Measurements from ENCODE around the gene PTPRA. TPM values are rescaled to one million over a fixed set of nuclear protein-coding genes. Genes with fewer than 3 reads are reported as not detected.
"Not testable (repeated sequence)": the region's sequence is repeated elsewhere in the genome, so short reads cannot be mapped to it uniquely, and the experiment has no call there.

Gene PTPRA
- total RNA-seq, 1 donor from 2014 or later = 26.5 TPM

- intact Hi-C loops (cut with micrococcal nuclease) = no loop called here
- ATAC-seq = peak; percentile 89
These were observed 5.9 kb downstream of the PTPRA start for GRCh38 chr20:2879146-2879545.

GRCh38 chr20:2880650-2881049 lies 7.4 kb downstream of the PTPRA start:
- DNase-seq = no peak
- intact Hi-C loops (cut with micrococcal nuclease) = no loop called here
- ATAC-seq = no peak

More at GRCh38 chr20:2879146-2879545, 5.9 kb downstream of the PTPRA start:
- no peak for DNase-seq

- intact Hi-C loops (cut with micrococcal nuclease) = no loop called here
- no peak for DNase-seq
These were observed 10.7 kb downstream of the PTPRA start for GRCh38 chr20:2883726-2884637.

DNA sequence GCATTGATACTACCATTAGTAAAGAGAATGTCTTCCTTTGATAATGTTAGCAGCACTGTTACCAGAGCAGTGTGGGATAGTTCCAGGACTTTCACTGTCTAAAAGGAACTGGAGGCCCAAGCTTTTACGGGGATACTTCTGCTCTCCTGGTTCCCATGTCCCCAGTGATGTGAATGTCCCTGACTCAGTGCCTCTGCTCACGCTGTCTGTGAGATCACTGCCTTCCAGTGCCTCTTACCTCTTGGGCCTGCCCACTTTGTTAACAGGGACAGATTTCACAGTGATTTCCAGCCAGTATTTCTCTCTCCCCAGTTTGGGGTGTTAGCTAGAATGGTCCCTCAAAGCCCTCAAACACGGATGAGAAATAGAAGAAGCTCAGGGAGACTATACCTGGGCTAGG lies 14.4 kb downstream of the PTPRA start:
- no peak for DNase-seq
- ATAC-seq = no peak
- intact Hi-C loops (cut with micrococcal nuclease) = no loop called here

More at GRCh38 chr20:2883726-2884637, 10.7 kb downstream of the PTPRA start:
- no peak for ATAC-seq

DNA sequence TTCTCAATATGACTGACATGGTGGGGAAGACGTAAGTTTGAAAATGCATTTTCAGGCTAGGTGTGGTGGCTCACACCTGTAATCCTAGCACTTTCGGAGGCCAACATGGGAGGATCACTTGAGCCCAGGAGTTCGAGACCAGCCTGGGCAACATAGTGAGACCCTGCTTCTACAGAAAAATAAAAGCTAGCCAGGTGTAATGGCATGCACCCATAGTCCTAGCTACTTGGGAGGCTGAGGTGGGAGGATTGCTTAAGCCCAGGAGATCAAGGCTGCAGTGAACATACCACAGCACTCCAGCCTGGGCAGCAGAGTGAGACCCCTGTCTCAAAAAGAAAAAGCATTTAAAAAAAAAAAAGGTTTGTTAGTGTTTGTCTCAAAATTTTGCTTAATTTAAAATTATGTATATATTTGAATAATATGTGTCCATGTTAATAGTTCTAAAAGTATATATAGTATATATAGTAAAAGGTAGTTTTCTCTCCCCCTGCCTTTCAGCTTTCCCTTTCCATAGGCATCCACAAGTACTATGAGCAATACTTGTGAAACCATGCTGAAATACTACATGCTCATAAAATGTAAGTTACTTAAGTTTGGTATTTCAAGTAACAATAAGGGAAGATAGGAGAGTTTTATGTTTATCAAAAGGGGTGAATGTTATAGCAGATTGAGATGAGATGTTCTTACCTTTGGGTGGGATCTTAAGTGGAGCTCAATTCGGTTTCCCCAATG lies 15.1 kb downstream of the PTPRA start:
- intact Hi-C loops (cut with micrococcal nuclease) = no loop called here
- DNase-seq (no peak), ATAC-seq (no peak)

DNA sequence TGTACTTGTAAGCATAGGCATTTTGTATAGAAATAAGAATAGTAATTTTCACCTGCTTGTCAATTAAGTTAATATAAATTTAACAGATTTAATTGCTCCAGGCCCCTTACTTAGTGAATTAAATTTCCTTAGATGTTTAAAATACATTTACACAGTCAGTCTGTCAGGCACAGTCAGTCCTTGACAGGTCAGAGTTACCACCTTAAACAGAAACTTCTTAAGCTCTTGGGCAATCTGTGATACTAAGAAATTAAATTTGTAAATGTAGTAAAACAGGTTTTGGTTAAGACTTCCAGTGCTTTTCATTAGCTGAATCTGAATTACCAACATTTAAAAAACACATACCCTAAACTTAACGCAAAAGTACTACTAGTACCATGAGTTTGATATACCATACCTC lies 15.9 kb downstream of the PTPRA start:
- ATAC-seq = no peak
- intact Hi-C loops (cut with micrococcal nuclease) = no loop called here
- no peak for DNase-seq

- intact Hi-C loops (cut with micrococcal nuclease) = no loop called here
- DNase-seq = no peak
- no peak for ATAC-seq
These were observed 16.5 kb downstream of the PTPRA start for GRCh38 chr20:2889797-2890196.

DNA sequence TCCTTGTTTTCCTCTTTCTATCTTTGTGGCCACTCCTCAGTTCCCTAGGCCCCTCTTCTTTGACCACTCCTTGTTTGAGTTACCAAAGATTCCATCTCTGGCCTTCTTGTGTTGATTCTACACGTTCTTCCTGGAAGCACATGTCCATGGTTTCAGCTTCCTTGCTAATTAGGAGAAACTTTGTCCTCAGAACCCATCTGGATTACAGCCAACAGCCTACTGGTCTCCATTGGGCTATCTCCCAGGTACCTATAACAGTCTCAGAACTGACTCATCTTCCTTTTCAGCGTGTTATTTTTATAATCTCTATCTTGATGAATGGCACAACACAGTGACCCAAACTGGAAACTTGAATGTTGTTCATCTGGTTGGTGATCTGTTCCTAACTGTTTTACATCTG lies 17.5 kb downstream of the PTPRA start:
- DNase-seq (no peak), ATAC-seq (no peak)
- intact Hi-C loops (cut with micrococcal nuclease) = no loop called here

DNA sequence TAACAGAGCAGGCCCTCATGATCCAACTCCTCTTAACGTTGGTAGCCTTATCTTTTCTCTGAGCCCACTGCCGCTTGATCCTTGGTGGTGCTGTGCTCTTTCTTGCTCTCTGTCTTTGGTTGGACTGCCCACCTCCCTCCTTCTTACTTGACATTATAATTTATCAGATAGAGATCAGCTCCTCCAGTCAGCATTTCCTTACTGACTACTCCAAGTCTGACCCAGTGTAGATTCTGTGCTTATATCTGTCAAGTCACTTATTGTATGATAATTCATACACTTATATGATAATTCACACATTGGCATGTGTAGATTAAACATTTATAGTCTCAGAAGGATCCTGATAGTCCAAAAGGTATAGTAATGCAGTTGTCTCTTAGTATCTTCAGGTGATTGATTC lies 18.1 kb downstream of the PTPRA start:
- intact Hi-C loops (cut with micrococcal nuclease) = no loop called here
- ATAC-seq (no peak), DNase-seq (no peak)

DNA sequence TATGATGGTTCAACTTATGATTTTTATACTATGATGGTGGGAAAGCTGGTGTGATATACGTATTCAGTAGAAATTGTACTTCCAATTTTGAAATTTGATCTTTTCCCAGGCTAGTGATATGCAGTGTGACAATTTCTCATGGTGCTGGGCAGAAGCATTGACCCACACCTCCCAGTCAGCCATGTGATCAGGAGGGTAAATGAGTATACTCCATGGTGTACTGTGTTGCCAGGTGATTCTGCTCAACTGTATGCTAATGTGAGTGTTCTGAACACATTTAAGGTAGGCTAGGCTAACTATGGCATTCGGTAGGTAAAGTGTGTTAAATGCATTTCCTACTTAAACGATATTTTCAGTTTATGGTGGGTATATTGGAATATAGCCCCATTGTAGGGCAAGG lies 19.1 kb downstream of the PTPRA start:
- peak; percentile 29 for ATAC-seq
- intact Hi-C loops (cut with micrococcal nuclease) = no loop called here
- DNase-seq = no peak

DNA sequence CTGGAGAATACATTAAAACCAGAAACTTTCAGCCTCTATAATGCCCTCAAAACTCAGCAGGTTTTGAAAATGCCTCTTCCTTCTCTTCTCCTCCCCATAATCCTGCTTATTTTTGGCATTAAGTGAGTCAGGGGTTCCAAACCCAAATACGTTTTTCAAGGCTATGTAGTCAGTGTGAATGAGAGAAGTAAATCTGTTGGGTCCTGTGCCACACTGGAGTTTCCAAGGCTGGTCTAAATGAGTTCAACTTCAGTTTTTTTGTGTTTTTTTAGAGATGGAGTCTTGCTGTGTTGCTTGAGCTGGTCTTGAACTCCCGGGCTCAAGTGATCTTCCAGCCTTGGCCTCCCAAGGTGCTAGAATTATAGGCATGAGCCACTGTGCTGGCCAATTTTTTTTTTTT lies 20.9 kb downstream of the PTPRA start:
- intact Hi-C loops (cut with micrococcal nuclease) = no loop called here
- ATAC-seq (no peak), DNase-seq (no peak)

GRCh38 chr20:2895154-2895553 lies 21.9 kb downstream of the PTPRA start:
- ATAC-seq; intact Hi-C loops (cut with micrococcal nuclease): not testable (repeated sequence)

GRCh38 chr20:2899243-2899642 lies 26.0 kb downstream of the PTPRA start:
- DNase-seq (no peak), ATAC-seq (no peak)
- intact Hi-C loops (cut with micrococcal nuclease) = no loop called here

More at GRCh38 chr20:2895154-2895553, 21.9 kb downstream of the PTPRA start:
- not testable (repeated sequence) for DNase-seq

- intact Hi-C loops (cut with micrococcal nuclease) = no loop called here
- ATAC-seq (peak; percentile 23), DNase-seq (no peak)
These were observed 27.7 kb downstream of the PTPRA start for GRCh38 chr20:2900845-2901592.

DNA sequence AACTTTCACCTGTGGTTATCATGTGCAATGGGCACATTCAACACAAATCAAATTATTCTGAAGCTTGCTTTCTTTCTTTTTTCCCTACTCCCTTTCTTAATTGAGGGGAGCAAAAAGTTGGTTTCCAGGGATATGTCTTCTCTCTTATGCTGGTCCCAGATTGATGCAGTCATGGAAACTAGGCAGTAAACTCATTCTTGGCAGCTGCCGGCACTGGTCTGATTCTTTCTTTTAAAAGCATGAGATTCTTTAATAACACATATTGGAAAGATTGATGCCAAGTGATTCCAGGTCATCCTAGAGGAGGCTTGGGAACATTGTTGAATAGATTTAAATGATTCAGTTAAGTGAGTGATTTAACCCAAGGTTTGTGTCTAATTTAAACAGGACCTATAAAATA lies 29.0 kb downstream of the PTPRA start:
- intact Hi-C loops (cut with micrococcal nuclease) = no loop called here
- no peak for ATAC-seq
- DNase-seq = no peak

DNA sequence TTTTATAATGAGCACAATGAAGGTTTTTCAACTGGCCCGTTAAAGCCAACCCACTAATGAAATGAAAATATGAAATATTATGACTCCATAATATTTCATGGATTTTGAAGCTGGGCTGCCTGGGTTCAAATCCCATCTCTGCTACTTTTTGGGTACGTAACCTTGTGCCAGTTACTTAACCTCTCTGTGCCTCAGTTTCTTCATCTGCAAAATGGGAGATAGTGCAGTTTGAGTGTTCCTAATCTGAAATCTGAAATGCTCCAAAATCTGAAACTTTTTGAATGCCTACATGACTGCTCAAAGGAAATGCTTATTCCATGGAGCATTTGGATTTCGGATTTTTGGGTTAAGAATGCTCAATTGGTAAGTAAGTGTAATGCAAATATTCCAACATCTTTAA lies 29.5 kb downstream of the PTPRA start:
- intact Hi-C loops (cut with micrococcal nuclease) = no loop called here
- ATAC-seq (no peak), DNase-seq (no peak)

GRCh38 chr20:2903686-2904085 lies 30.4 kb downstream of the PTPRA start:
- intact Hi-C loops (cut with micrococcal nuclease) = no loop called here

GRCh38 chr20:2907519-2907918 lies 34.2 kb downstream of the PTPRA start:
- intact Hi-C loops (cut with micrococcal nuclease) = no loop called here
- no peak for ATAC-seq
- DNase-seq = no peak

More at GRCh38 chr20:2903686-2904085, 30.4 kb downstream of the PTPRA start:
- DNase-seq (no peak), ATAC-seq (no peak)

DNA sequence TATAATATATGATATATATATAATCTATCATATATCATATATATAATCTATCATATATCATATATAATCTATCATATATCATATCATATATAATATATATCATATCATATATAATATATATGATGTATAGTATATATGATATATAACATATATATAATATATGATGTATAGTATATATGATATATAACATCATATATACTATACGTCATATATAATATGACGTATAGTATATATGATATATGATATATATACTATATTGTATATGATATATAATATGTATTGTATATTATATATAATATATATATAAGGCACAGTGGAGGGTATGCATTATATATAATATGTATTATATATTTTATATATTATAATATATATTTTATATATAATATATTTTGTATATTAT lies 36.7 kb downstream of the PTPRA start:
- intact Hi-C loops (cut with micrococcal nuclease) = no loop called here
- ATAC-seq = no peak
- no peak for DNase-seq

GRCh38 chr20:2911200-2911599 lies 37.9 kb downstream of the PTPRA start:
- ATAC-seq (no peak), DNase-seq (no peak)
- intact Hi-C loops (cut with micrococcal nuclease) = no loop called here

All from left ventricle myocardium superior (tissue), 1 donor.